ENCODE measurements around the gene CCSER1.

The CCSER1 gene

GRCh38 chr4:91099666-91100065, 972.5 kb downstream of the CCSER1 start:
- Histone ChIP-seq H3K36me3 (no peaks in the 10 kb centered on the region), H3K9me3 (ENCODE audit: severe bottlenecking) (peaks cover 15% of the 10 kb centered on the region), H3K27ac (no peak overlapping the region), H3K27me3 (ENCODE audit: insufficient read depth, low read depth, severe bottlenecking) (no peaks in the 10 kb centered on the region), H3K4me3 (ENCODE audit: low read depth, low read length) (no peak overlapping the region)
- no peak for TF ChIP-seq CTCF (IDR thresholded peaks at IDR 0.05; ENCODE audit: low read depth, low read length)
- DNase-seq, result no peak

- no peak for TF ChIP-seq CTCF (IDR thresholded peaks at IDR 0.05; ENCODE audit: low read depth, low read length)
- H3K4me3 ChIP-seq (ENCODE audit: low read depth, low read length), result no peak overlapping the region
- H3K27me3 ChIP-seq (ENCODE audit: insufficient read depth, low read depth, severe bottlenecking), result no peaks in the 10 kb centered on the region
- H3K9me3 ChIP-seq (ENCODE audit: severe bottlenecking), result peaks cover 11% of the 10 kb centered on the region
- no peak for DNase-seq
- no peak overlapping the region for H3K27ac ChIP-seq
- H3K36me3 ChIP-seq, result no peaks in the 10 kb centered on the region
Observed at GRCh38 chr4:91108751-91109150, 981.6 kb downstream of the CCSER1 start.

GRCh38 chr4:91111556-91111955, 984.4 kb downstream of the CCSER1 start:
- Histone ChIP-seq H3K4me3 (ENCODE audit: low read depth, low read length) (no peak overlapping the region), H3K27me3 (ENCODE audit: insufficient read depth, low read depth, severe bottlenecking) (no peaks in the 10 kb centered on the region), H3K27ac (no peak overlapping the region), H3K36me3 (no peaks in the 10 kb centered on the region), H3K9me3 (ENCODE audit: severe bottlenecking) (no peaks in the 10 kb centered on the region)
- DNase-seq, result no peak
- TF ChIP-seq CTCF (IDR thresholded peaks at IDR 0.05; ENCODE audit: low read depth, low read length), result no peak

GRCh38 chr4:91113130-91113706, 986.0 kb downstream of the CCSER1 start:
- Histone ChIP-seq H3K27me3 (ENCODE audit: insufficient read depth, low read depth, severe bottlenecking) (no peaks in the 10 kb centered on the region), H3K9me3 (ENCODE audit: severe bottlenecking) (no peaks in the 10 kb centered on the region), H3K27ac (no peak overlapping the region), H3K4me3 (ENCODE audit: low read depth, low read length) (no peak overlapping the region), H3K36me3 (no peaks in the 10 kb centered on the region)
- DNase-seq, result no peak
- TF ChIP-seq CTCF (IDR thresholded peaks at IDR 0.05; ENCODE audit: low read depth, low read length), result peak; percentile 71

- H3K36me3 ChIP-seq, result no peaks in the 10 kb centered on the region
- no peak for DNase-seq
- H3K9me3 ChIP-seq (ENCODE audit: severe bottlenecking), result no peaks in the 10 kb centered on the region
- no peaks in the 10 kb centered on the region for H3K27me3 ChIP-seq (ENCODE audit: insufficient read depth, low read depth, severe bottlenecking)
- H3K27ac ChIP-seq, result no peak overlapping the region
- no peak overlapping the region for H3K4me3 ChIP-seq (ENCODE audit: low read depth, low read length)
- TF ChIP-seq CTCF (IDR thresholded peaks at IDR 0.05; ENCODE audit: low read depth, low read length), result no peak
Observed at GRCh38 chr4:91114386-91114785, 987.2 kb downstream of the CCSER1 start.

GRCh38 chr4:91116861-91117260, 989.7 kb downstream of the CCSER1 start:
- Histone ChIP-seq H3K9me3 (ENCODE audit: severe bottlenecking) (no peaks in the 10 kb centered on the region), H3K36me3 (no peaks in the 10 kb centered on the region), H3K27me3 (ENCODE audit: insufficient read depth, low read depth, severe bottlenecking) (no peaks in the 10 kb centered on the region), H3K27ac (no peak overlapping the region), H3K4me3 (ENCODE audit: low read depth, low read length) (no peak overlapping the region)
- DNase-seq, result no peak
- TF ChIP-seq CTCF (IDR thresholded peaks at IDR 0.05; ENCODE audit: low read depth, low read length), result peak; percentile 23; the same call in 1 of the 2 replicates

Measured in WERI-Rb-1 (cell line).